GM19043 (cell line): ENCODE measurements around the gene ZCCHC7.
"Not testable (repeated sequence)": the region's sequence is repeated elsewhere in the genome, so short reads cannot be mapped to it uniquely, and the experiment has no call there.

ENCODE experiments used
- ATAC-seq: cut with Tn5 transposase; IDR thresholded peaks from one replicate; pipeline ENCODE4 v1.9.1; 2021; ENCODE audit warnings: low read depth; ENCODE audit not compliant: unreplicated experiment

Gene ZCCHC7

GRCh38 chr9:37386988-37387387 lies 266.6 kb downstream of the ZCCHC7 start:
- no peak for ATAC-seq

DNA sequence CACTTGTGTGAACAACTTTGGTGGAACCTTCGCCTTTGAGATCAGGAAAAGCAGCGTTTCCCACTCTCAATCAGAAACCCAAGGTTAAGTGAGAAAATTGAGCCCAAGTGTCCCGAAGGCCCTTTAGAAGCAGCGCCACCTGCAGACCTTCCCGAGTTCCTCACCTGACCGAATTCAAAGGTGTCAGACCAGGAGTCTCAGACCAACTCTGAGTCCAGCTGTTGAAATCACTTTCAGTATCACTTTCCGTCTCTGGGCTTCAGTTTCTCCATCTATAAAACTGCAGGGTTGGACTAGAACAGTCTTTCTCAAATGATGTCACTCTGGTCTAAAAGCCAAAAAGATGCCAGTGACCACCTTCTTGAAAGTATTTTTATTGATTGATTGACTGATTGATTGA lies 270.4 kb downstream of the ZCCHC7 start:
- ATAC-seq, result peak; percentile 87

DNA sequence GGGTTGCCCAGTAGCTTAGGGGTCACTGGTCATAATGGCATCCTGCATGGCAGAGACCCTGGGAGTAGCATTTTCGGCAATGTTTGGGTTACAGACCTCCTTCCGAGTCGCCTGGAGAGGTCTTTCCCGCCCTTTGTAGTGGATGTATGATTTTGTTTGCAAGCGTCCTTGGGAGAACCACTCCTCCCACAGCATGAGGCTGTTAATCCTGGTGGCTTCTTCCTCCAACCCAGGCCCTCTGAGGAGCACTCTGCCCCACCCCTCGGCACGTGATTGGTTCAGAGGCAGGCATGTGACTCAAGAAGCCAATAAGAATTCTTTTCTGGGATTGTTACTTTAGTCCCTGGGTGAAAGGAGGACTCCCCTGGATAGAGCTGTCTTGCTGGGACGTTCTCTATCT lies 271.9 kb downstream of the ZCCHC7 start:
- no peak for ATAC-seq

DNA sequence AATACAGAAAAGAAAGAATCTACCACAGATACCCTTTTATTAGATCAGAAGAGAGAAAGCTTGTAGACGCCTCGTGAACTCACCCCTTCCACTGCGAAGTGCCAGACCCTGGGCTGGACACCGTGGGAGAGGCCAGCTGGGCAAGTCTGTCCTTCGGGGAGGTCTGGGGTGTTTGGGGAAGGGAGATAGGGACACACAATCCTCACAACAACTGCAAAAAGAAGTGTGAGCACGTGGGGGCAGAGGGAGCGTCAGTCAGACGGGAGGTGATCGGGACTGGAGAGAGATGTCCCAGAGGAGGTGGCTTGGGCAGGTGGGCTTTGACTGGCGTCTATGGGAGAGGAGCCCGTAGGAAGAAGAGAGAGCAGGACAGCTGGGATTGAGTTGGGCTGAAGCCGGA lies 274.9 kb downstream of the ZCCHC7 start:
- no peak for ATAC-seq

GRCh38 chr9:37395663-37396062 lies 275.3 kb downstream of the ZCCHC7 start:
- no peak for ATAC-seq

DNA sequence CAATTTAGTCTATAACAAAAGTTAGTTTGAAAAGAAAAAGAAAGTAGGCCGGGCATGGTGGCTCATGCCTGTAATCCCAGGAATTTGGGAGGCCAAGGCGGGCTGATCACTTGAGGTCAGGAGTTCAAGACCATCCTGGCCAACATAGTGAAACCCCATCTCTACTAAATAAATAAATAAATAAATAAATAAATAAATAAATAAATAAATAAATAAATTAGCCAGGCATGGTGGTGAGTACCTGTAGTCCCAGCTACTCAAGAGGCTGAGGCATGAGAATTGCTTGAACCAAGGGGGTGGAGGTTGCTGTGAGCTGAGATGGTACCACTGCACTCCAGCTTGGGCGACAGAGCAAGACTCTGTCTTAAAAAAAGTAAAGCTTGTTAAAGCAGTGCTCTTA lies 277.6 kb downstream of the ZCCHC7 start:
- ATAC-seq, result not testable (repeated sequence)

DNA sequence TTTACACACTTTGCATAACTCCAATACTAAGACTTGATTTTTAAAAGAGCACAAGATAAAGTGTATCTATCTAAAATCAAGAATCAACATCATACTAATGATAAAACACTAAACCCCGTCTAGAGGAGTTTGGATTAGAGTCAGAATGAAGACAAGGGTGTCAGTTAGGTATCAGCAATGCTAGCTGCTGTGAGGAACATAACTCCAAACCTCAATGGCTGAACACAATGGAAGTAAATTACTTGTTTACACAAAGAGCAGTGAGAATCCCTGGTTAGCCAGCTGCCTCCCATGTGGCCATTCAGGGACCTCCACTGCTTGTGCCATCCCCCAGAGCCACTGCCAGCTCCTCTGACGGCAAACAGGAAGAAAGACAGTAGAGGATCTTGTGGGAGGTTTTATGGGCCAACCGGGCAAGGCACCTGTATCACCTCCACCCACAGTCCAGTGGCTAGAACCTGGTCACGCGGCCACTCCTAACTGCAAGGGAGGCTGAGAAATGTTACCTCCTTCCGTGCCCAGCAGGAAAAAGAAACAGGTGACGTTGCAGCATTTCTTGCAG lies 278.2 kb downstream of the ZCCHC7 start:
- no peak for ATAC-seq

GRCh38 chr9:37399336-37399735 lies 279.0 kb downstream of the ZCCHC7 start:
- ATAC-seq, result no peak

DNA sequence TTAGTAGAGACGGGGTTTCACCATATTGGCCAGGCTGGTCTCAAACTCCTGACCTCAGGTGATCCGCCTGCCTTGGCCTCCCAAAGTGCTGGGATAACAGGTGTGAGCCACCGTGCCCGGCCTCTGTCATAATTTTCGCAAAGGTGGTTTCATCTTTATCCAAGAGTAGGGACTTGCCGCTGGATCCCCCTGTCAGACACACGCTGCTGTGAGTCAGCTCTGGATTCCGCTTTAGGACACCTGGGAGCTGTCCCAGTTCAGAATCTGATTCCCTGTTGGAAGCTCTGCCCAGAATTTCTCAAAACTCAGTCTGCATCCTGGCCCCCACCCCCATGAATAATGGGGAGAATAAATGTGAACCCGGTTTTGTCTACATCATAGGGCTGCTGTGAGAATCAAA lies 284.2 kb downstream of the ZCCHC7 start:
- no peak for ATAC-seq

DNA sequence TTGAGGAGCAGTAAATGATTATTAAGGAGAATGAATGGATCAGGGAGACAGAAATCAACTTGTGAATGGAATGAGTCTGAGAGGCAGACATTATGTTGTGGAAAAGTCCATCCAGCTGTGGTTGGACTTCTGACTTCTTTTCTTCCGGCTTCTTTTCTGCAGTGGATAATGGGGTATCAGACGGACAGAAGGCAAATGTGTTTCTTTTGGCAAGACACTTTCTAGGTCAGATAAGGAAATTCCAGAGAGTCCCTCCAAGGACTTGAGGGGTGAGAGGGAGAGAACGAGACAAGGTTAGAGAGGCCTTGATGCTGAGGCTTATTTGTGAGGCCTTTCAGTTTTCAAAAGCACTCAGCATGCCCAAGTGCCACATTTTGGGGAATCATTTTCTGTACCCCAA lies 285.0 kb downstream of the ZCCHC7 start:
- no peak for ATAC-seq

GRCh38 chr9:37405764-37406380 lies 285.5 kb downstream of the ZCCHC7 start:
- no peak for ATAC-seq

DNA sequence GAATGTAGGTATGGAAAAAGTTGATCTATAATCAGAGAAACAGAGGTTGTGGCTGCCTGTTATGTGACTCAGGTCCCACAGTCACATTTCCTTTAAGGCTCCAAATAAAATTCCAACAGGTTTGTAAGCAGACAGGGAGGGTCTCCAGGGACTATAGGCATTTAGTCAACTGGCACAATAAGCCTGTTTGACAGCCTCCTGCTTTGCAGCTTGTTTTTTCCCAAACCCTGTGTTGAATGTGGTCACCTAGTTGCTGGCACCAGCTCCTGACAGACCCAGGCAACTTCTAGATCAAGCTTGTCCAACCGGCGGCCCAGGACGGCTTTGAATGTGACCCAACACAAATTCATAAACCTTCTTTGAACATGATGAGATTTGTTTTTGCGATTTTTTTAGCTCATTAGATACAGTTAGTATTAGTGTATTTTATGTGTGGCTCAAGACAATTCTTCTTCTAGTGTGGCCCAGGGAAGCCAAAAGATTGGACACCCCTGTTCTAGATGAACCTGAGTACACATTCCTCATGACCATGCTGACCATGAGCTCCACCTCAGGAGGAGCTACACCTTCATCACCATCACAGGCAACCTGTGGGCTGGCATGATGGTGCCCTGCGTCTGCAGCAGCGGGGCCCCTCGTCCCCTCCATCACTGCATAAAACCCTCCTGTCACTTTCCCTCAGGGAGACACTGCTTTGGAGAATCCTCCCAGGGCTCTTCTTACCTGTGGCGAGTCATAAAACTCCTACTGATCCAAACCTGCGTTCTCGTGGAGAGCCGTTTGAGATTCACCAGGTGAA lies 286.4 kb downstream of the ZCCHC7 start:
- no peak for ATAC-seq

GRCh38 chr9:37407468-37407867 lies 287.1 kb downstream of the ZCCHC7 start:
- ATAC-seq, result no peak
